Activated CD8-positive, alpha-beta memory T cell treated with anti-CD3 and anti-CD28 coated beads, Interleukin-2, amount 50 U/mL, for 1 hour (primary cell): ENCODE results near the gene MYL11.

Source experiments
- DNase-seq: peaks from one replicate; pipeline ENCODE4 v3.0.0-alpha.2; 2020; ENCODE audit errors: extremely low read depth

Gene MYL11

GRCh38 chr16:30371248-30371816 lies 3.3 kb upstream of the MYL11 start:
- no peak for DNase-seq

DNA sequence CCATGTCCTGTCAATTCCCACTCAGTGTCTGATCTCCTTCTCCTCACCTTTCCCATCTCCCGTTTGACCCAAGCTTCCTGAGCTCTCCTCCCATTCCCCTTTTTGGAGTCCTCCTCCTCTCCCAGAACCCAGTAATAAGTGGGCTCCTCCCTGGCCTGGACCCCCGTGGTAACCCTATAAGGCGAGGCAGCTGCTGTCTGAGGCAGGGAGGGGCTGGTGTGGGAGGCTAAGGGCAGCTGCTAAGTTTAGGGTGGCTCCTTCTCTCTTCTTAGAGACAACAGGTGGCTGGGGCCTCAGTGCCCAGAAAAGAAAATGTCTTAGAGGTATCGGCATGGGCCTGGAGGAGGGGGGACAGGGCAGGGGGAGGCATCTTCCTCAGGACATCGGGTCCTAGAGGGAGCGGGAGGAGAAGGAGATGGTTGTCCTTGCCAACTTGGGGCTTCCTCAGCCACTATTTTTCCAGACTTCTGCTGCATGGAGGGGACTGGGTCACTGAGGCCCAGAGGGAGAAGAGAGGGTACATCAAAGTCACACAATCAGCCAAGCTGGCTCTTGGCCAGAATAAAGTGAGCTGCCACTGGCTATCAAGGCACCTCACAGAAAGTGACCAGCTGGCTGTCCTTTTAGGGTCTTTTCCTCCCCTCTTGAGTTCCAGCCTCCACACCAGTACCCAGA lies 2.4 kb upstream of the MYL11 start:
- no peak for DNase-seq

DNA sequence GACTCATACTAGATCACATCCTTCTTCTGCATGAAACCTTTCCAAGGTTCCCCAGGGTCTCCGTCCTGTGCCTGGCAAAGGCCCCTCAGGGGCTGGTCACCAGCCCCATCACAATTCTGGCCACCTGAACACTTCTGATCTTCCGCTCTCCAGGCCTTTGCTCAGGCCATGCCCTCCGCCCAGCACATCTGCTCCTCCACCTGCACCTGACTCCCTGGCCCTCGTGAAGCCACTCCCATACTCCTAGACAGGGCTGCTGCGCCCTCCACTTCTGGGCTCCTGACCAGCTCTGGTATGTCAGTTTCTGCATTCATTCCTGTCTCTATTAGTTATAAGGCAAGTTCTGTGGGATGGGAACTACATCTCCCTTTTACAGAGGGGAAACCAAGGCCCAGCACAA lies 1.9 kb upstream of the MYL11 start:
- DNase-seq = no peak

DNA sequence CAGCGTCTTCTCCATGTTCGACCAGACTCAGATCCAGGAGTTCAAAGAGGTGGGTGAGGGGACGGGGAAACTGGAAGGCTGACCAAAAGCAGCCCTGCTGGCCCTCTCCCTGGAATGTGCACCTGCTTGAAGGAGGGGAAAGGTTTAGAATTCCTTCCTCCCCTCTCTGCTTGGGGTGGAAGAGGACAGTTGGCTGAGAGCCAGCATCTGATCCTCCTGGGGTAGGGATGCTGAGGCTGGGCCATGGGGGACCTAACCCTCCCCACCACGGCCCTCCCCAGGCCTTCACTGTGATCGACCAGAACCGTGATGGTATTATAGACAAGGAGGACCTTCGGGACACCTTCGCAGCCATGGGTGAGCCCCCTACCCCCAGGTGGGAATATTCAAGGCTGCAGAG lies 1.3 kb downstream of the MYL11 start:
- no peak for DNase-seq

DNA sequence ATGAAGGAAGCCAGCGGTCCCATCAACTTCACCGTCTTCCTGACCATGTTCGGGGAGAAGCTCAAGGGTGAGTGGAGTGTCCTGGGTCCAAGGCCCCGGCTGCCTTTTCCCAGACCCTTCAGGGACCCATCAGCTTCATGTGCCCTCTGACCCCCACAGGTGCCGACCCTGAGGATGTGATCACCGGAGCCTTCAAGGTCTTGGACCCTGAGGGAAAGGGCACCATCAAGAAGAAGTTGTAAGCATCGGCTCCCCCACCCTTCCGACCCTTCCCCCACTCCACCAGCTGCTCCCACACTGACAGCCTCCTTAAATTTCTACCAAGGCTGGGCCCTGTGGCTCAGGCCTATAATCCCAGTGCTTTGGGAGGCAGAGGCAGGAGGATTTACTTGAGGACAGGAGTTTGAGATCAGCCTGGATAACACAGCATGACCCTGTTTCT lies 1.9 kb downstream of the MYL11 start:
- no peak for DNase-seq

DNA sequence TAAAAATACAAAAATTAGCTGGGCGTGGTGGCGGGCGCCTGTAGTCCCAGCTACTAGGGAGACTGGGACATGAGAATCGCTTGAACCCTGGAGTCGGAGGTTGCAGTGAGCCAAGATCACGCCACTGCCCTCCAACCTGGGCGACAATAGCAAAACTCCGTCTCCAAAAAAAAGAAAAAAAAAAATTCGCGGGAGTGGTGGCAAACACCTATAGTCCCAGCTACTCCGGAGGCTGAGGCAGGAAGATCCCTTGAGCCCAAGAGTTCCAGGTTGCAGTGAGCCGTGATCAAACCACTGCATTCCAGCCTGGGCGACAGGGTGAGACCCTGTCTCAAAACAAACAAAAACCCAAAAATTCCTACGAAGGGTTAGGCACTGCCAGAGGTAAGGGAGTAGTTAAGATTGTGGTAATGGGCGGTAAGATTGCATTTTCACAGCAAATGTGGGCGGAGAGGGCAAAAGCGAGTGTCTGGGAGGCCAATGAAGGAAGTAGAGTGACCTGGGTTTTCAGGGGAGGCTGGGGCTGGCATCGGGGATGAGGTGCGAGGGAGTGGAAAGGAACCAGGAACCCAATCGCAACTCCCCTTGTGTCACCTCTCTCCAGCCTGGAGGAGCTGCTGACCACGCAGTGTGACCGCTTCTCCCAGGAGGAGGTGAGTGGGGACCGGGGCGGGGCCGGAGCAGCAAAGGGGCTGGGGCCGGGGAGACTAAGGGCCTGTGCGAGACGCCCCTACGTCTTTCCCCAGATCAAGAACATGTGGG lies 2.6 kb downstream of the MYL11 start:
- DNase-seq = no peak

GRCh38 chr16:30377812-30378235 lies 3.2 kb downstream of the MYL11 start:
- peak; percentile 85 for DNase-seq

- DNase-seq = peak; percentile 96
Measured at GRCh38 chr16:30378236-30379157, 3.9 kb downstream of the MYL11 start.

GRCh38 chr16:30379158-30379783 lies 4.7 kb downstream of the MYL11 start:
- DNase-seq = no peak

- no peak for DNase-seq
Measured at GRCh38 chr16:30380072-30380802, 5.6 kb downstream of the MYL11 start.

- no peak for DNase-seq
Measured at GRCh38 chr16:30380803-30381208, 6.2 kb downstream of the MYL11 start.

DNA sequence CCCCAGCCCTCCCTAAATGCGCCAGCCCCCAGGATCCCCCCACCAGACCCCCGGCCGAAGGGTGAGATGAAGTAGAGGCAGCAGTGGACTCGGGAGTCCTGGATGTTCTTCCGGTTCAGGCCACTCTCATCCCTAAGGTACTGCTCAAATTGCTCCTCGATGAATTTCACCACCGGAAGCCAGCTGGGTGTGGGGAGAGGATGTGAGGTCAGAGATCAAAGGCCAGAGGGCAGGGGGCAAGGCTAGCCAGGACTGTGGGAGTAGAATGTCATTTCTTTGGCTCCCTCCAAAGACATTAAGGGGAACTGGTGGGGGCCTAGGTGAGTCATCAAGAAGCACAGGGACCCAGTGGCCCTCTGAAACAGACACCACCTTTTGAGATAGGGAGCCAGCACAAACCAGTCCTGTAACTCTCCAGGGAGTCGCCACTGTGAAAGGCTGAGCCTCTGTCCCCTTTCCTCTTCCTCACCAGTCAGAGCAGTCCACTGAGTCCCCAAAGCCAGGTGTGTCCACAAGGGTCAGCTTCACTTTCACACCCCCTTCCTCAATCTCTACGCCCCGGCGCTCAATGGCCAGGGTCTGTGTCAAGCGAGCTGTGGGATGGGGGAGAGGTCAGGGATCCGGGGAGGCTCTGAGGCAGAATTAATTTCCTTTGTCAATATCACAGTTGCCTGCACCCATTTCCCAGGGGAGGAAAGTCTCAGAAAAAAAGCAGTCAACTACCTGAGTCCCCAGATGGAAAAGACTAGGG lies 6.9 kb downstream of the MYL11 start:
- no peak for DNase-seq

DNA sequence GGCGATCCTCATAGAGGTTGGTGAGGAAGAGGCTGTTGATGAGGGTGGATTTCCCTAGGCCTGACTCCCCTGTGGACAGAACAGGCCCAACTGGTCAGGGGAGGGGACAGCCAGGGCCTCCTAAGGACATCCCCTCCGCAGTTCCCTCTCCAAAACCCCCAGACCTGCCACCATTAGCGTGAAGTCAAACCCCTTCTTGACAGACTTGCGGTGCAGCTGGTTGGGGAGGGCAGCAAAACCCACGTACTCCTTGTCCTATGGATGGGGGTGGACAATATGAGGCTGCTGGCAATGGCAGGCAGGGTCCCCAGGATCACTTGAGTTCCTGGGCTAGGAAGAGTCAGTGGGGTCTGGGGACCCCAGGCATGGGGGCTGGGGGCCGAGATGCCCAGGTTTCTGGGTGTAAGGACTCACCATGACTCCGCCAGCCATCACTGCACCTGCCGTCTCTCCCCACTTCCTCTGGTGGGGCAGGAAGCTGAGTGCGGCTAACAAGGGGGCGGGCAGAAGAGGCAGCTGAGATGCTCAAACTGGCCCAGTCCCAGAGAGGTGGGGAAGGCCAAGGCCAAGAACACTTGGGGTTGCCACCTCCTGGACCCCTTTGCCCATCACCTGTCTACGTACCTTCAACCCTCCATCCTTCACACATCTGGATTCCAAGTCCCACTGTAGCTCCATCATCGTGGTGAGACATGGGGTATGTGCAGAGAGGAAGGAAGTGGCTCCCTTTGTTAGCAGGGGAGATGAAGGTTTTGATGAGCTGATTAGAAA lies 7.7 kb downstream of the MYL11 start, which contains the start of gene SEPTIN1:
TSS of gene SEPTIN1 (minus strand) at position 451 of the 771 bp plus-strand sequence. CDS start at position 432, 19 bp downstream.
- peak; percentile 62 for DNase-seq

DNA sequence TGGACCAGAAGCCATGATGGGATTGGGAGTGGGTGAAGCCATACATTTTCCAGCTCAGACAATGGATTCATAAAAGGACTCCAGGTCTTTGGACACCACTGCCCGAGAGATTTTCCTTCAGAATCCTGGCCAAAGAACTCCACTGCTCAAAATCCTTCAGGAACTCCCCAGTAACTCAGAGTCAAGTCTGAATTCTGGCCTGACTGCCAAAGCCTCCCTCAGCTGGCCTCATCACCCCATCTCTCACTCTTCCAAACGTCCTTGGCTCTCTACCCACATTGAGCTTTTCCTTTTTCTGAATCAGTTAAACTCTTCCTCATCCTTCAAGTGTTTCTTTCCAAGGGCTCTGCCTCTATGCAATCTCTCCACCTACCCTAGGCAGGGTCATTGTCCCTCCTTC lies 8.9 kb downstream of the MYL11 start:
- no peak for DNase-seq

GRCh38 chr16:30394592-30395154 lies 20.1 kb downstream of the MYL11 start:
- no peak for DNase-seq

GRCh38 chr16:30395155-30395991 lies 20.8 kb downstream of the MYL11 start, which contains the start of gene ZNF48:
ZNF48 (plus strand) TSS chr16:30395420; CDS start chr16:30395795, 375 bp downstream.
- DNase-seq = no peak

DNA sequence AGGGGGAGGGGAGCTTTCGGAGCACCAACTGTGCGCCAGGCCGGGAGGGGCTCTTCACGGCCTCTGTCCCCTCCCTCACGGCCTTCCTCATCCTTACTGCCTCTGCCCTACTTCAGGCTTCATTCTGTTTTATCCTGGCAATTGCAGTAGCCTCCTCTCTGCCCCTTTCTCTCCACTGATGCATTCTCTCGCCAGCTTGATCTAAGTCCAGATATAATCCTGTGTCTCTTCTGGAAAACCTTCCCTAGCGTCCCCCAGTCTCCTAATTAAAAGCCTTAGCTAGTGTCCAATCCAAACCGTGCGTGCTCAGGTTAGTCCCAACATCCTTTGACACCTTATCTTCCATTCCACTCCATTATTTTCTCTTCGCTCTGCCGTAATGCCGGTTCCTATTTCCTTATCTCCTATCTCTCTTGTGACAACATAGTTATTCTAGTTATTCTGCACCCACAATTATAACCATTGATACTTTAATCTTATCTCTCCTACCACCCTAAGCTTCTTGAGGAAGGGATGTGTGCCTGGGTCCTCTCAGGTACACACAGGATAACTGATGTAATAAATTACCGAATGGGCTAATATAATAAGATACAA lies 21.5 kb downstream of the MYL11 start:
- no peak for DNase-seq
